DND-41 (cell line): ENCODE results near the gene CCN5.

Source experiments
- ATAC-seq: fragments of 200-7000 bp; cut with Tn5 transposase; 3 replicates; pipeline ENCODE4 v1.9.1; 2021; ENCODE audit warnings: low read depth; ENCODE audit not compliant: insufficient read depth
- DNase-seq: peaks from one replicate; pipeline ENCODE4 v3.0.0-alpha.2; 2020
- H2AFZ ChIP-seq: 2 replicates; pipeline ENCODE4 v1.6.0; 2012; ENCODE audit warnings: low read depth, low read length
- H3K27ac ChIP-seq: 2 replicates; pipeline ENCODE4 v1.5.1; 2012; ENCODE audit warnings: low read length, inconsistent platforms
- H3K27me3 ChIP-seq: fragments of 200-600 bp; sonication (generic); 2 replicates; pipeline ENCODE4 v1.6.0; 2012; ENCODE audit warnings: low read length, mild to moderate bottlenecking, inconsistent platforms; ENCODE audit not compliant: insufficient read depth, poor library complexity
- H3K36me3 ChIP-seq: 2 replicates; pipeline ENCODE4 v1.5.1; 2012; ENCODE audit warnings: low read length, inconsistent platforms; ENCODE audit not compliant: insufficient read depth
- H3K4me1 ChIP-seq: 2 replicates; pipeline ENCODE4 v1.5.1; 2012; ENCODE audit warnings: mild to moderate bottlenecking, low read length; ENCODE audit not compliant: insufficient read depth
- H3K4me2 ChIP-seq: 2 replicates; pipeline ENCODE4 v1.6.0; 2012; ENCODE audit warnings: mild to moderate bottlenecking, moderate library complexity, low read length, inconsistent platforms; ENCODE audit not compliant: insufficient read depth
- H3K4me3 ChIP-seq, 2 experiments: fragments of 200-600 bp in 1 of 2; shearing (Covaris generic) in 1 of 2; 2 replicates each; pipeline ENCODE4 v1.5.1; 2012 to 2016; ENCODE audit warnings: inconsistent platforms in 2 of 2, low read length in 2 of 2, mild to moderate bottlenecking in 2 of 2, low read depth in 1 of 2, moderate library complexity in 1 of 2
- H3K79me2 ChIP-seq: 2 replicates; pipeline ENCODE4 v1.6.0; 2012; ENCODE audit warnings: low read length, inconsistent platforms; ENCODE audit not compliant: insufficient read depth
- H3K9ac ChIP-seq: 2 replicates; pipeline ENCODE4 v1.6.0; 2012; ENCODE audit warnings: low read depth, mild to moderate bottlenecking, inconsistent platforms, low read length, moderate library complexity
- H3K9me3 ChIP-seq: 2 replicates; pipeline ENCODE4 v1.5.1; 2012; ENCODE audit warnings: low read length, moderate library complexity, mild to moderate bottlenecking, inconsistent platforms; ENCODE audit not compliant: insufficient read depth, severe bottlenecking
- H4K20me1 ChIP-seq: 2 replicates; pipeline ENCODE4 v1.6.0; 2012; ENCODE audit warnings: low read length; ENCODE audit not compliant: insufficient read depth
- EZH2 ChIP-seq: IDR thresholded peaks from 3 replicates; pipeline ENCODE4 v1.6.1; 2012; ENCODE audit warnings: borderline replicate concordance, low read depth, mild to moderate bottlenecking, moderate library complexity, low read length, inconsistent platforms; ENCODE audit not compliant: severe bottlenecking
- TF ChIP-seq, protein P1 (sequence below): IDR thresholded peaks from 2 replicates; pipeline ENCODE4 v1.5.1; 2012; ENCODE audit warnings: borderline replicate concordance, low read length, moderate library complexity, mild to moderate bottlenecking; ENCODE audit not compliant: poor library complexity, severe bottlenecking; ENCODE audit errors: extremely low read depth

Gene CCN5

GRCh38 chr20:44727651-44728050, 12.5 kb downstream of the CCN5 start:
- H3K4me3 ChIP-seq: no peak overlapping the region
- H3K27ac ChIP-seq: no peak overlapping the region
- TF ChIP-seq EZH2: no peak
- TF ChIP-seq, protein P1, sequence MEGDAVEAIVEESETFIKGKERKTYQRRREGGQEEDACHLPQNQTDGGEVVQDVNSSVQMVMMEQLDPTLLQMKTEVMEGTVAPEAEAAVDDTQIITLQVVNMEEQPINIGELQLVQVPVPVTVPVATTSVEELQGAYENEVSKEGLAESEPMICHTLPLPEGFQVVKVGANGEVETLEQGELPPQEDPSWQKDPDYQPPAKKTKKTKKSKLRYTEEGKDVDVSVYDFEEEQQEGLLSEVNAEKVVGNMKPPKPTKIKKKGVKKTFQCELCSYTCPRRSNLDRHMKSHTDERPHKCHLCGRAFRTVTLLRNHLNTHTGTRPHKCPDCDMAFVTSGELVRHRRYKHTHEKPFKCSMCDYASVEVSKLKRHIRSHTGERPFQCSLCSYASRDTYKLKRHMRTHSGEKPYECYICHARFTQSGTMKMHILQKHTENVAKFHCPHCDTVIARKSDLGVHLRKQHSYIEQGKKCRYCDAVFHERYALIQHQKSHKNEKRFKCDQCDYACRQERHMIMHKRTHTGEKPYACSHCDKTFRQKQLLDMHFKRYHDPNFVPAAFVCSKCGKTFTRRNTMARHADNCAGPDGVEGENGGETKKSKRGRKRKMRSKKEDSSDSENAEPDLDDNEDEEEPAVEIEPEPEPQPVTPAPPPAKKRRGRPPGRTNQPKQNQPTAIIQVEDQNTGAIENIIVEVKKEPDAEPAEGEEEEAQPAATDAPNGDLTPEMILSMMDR: no peak
- no peak for DNase-seq
- H3K9ac ChIP-seq: no peak overlapping the region
- H3K36me3 ChIP-seq: no peaks in the 10 kb centered on the region
- no peaks in the 10 kb centered on the region for H4K20me1 ChIP-seq
- no peaks in the 10 kb centered on the region for H3K79me2 ChIP-seq
- H2AFZ ChIP-seq: no peak overlapping the region
- no peaks in the 10 kb centered on the region for H3K4me1 ChIP-seq
- no peak for ATAC-seq
- no peak overlapping the region for H3K4me2 ChIP-seq
- H3K9me3 ChIP-seq: no peaks in the 10 kb centered on the region
- H3K27me3 ChIP-seq: no peaks in the 10 kb centered on the region

- H4K20me1 ChIP-seq: no peaks in the 10 kb centered on the region
- H3K4me2 ChIP-seq: no peak overlapping the region
- no peak overlapping the region for H3K4me3 ChIP-seq
- no peaks in the 10 kb centered on the region for H3K79me2 ChIP-seq
- no peak for TF ChIP-seq EZH2
- TF ChIP-seq, protein P1: no peak
- no peaks in the 10 kb centered on the region for H3K4me1 ChIP-seq
- H3K9me3 ChIP-seq: no peaks in the 10 kb centered on the region
- no peak overlapping the region for H2AFZ ChIP-seq
- no peaks in the 10 kb centered on the region for H3K27me3 ChIP-seq
- no peak overlapping the region for H3K9ac ChIP-seq
- DNase-seq (no peak), ATAC-seq (no peak)
- no peak overlapping the region for H3K27ac ChIP-seq
- no peaks in the 10 kb centered on the region for H3K36me3 ChIP-seq
Observed at GRCh38 chr20:44728801-44729443, 13.8 kb downstream of the CCN5 start.

- Histone ChIP-seq H3K4me3 (no peak overlapping the region), H3K79me2 (no peaks in the 10 kb centered on the region), H3K4me1 (no peaks in the 10 kb centered on the region), H4K20me1 (no peaks in the 10 kb centered on the region), H3K27me3 (no peaks in the 10 kb centered on the region), H2AFZ (no peak overlapping the region), H3K4me2 (no peak overlapping the region), H3K9ac (no peak overlapping the region), H3K36me3 (no peaks in the 10 kb centered on the region), H3K27ac (no peak overlapping the region), H3K9me3 (no peaks in the 10 kb centered on the region)
- TF ChIP-seq, protein P1: no peak
- no peak for TF ChIP-seq EZH2
- DNase-seq: no peak
- no peak for ATAC-seq
Observed at GRCh38 chr20:44730441-44730840, 15.3 kb downstream of the CCN5 start.

DNA sequence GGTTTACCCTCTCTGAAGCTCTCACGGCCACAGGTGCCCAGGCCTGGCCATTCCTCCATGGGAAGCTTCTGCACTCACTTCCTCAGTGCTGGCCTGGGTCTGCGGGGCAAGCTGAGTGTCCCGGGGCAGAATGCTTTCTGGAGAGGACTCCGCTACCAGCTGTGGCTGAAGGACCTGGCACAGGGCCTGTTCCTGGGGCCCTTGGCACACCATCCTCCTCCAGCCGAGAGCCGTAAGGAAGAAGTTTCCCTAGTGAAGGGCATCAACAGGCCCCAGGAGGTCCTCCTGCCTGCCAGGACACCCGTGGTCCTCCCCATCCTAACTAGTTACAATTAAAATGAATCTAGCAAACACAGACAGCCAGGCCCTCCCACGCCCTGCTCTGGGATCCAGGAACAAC, 16.5 kb downstream of the CCN5 start:
- Histone ChIP-seq H3K9ac (no peak overlapping the region), H3K4me3 (no peak overlapping the region), H3K36me3 (no peaks in the 10 kb centered on the region), H3K27me3 (no peaks in the 10 kb centered on the region), H3K27ac (no peak overlapping the region), H3K4me1 (peaks cover 5% of the 10 kb centered on the region; the same call in 1 of the 2 replicates), H3K79me2 (no peaks in the 10 kb centered on the region), H3K9me3 (no peaks in the 10 kb centered on the region), H2AFZ (no peak overlapping the region), H4K20me1 (no peaks in the 10 kb centered on the region), H3K4me2 (no peak overlapping the region)
- DNase-seq: no peak
- TF ChIP-seq, protein P1: no peak
- no peak for TF ChIP-seq EZH2
- no peak for ATAC-seq
